GM12878 (cell line): ENCODE measurements around the gene RFX3. TPM values are rescaled to one million over a fixed set of nuclear protein-coding genes. Genes with fewer than 3 reads are reported as not detected.

Experiments
- HDAC2 ChIP-seq: fragments of 200-600 bp; sonication (generic); IDR thresholded peaks from 2 replicates; pipeline ENCODE4 v1.6.1; 2017
- RAD21 ChIP-seq: IDR thresholded peaks from 2 replicates; pipeline ENCODE4 v1.6.1; 2011; ENCODE audit warnings: mild to moderate bottlenecking, low read depth, low read length, moderate library complexity; ENCODE audit not compliant: insufficient read depth
- SMARCA5 ChIP-seq: fragments of 450-650 bp; IDR thresholded peaks from 2 replicates; pipeline ENCODE4 v1.6.1; 2017; ENCODE audit warnings: mild to moderate bottlenecking
- polyA plus RNA-seq, 11 experiments: library from polyadenylated mRNA; depleted of rRNA in 4 of 11; unstranded in 6 of 11; stranded (reverse) in 5 of 11; fragments of >200 nt; fragmentation: Nextera tagmentation in 4 of 11; fragmentation: Illumina TruSeq in 1 of 11; extraction: Ambion mirVana in 4 of 11; extraction: Trizol in 1 of 11; gene quantifications; 1 replicate in 1 of 11; 2 replicates in 10 of 11; pipeline versions ENCODE4 v1.2.1 to v1.2.3, GENCODE V29; 2011 to 2016; ENCODE audit warnings: inconsistent platforms in 2 of 11, missing spikeins in 2 of 11, low read depth in 1 of 11
- total RNA-seq, 4 experiments: library from RNA; depleted of rRNA in 3 of 4; stranded (reverse); fragments of >200 nt in 3 of 4; fragmentation: Illumina TruSeq in 1 of 4; extraction: Trizol in 1 of 4; gene quantifications; 2 replicates each; pipeline versions ENCODE4 v1.2.1 to v1.2.3, GENCODE V29; 2013 to 2021
- TF ChIP-seq, protein P1 (sequence below): IDR thresholded peaks from 2 replicates; pipeline ENCODE4 v1.6.1; 2012; ENCODE audit warnings: low read depth, low read length, improper control_type of control experiment
- TF ChIP-seq, protein P2 (sequence below), 3 experiments: IDR thresholded peaks in 2 of 3; conservative IDR thresholded peaks in 1 of 3; 2 replicates each; pipeline ENCODE4 v1.5.1; 2011; ENCODE audit warnings: low read depth in 3 of 3, low read length in 3 of 3, mild to moderate bottlenecking in 3 of 3, control low read depth in 2 of 3, moderate library complexity in 2 of 3, inconsistent platforms in 1 of 3, mixed read lengths in 1 of 3; ENCODE audit not compliant: control insufficient read depth in 2 of 3, insufficient read depth in 1 of 3; ENCODE audit errors: extremely low read depth in 1 of 3
- TF ChIP-seq, protein P3 (sequence below): IDR thresholded peaks from 2 replicates; pipeline ENCODE4 v1.6.1; 2012; ENCODE audit warnings: low read length, inconsistent platforms

RFX3 gene
- total and polyA plus RNA-seq, 10 of the 15 experiments (the other 5 are each of a cell fraction or from before 2014, with no cell fraction given) = 1.2 to 26.4 (median 6.7) TPM

DNA sequence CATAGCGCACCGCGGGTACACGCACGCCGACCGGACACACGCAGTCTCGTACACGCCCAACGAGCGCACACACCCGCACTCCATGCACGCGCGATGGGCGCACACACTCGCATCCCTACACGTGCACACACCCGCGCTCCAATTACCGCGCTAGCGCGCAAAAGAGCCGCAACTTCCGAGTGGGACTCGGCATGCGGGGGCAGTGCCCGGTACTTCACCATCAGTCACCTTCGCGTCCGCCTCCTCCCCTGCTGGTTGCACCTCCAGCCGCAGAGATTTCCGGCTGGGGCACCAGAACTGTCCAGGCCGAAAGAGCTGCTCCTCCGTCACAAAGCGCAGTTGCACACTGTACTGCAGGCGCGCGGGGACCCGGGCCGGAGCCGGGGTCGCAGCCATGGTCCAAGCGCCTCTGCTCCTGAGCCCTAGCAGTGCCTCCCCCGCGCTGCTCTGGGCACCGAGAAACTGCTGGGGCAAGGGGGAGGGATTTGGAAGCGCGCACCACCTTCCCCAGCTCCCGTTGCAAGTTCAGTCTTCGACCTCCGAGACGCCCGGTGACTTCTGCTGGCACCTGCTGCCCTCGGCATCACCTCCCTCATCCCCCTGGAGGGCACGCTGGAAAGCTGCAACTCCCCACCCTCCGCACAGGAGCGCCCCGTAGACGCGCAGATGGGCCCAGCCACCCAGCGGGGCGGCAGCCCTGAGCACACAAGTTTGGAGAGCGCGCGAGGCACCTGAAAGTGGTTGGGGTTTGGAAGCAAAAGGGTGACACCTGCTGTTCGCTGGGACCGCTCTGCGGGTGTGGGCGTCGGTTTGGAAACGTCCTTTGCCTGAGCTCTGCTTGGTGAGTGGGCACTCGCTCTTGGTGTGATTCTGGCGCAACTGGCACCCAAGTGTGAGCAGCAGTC, 344.5 kb downstream of the RFX3 start (continued):
- TF ChIP-seq, protein P1, sequence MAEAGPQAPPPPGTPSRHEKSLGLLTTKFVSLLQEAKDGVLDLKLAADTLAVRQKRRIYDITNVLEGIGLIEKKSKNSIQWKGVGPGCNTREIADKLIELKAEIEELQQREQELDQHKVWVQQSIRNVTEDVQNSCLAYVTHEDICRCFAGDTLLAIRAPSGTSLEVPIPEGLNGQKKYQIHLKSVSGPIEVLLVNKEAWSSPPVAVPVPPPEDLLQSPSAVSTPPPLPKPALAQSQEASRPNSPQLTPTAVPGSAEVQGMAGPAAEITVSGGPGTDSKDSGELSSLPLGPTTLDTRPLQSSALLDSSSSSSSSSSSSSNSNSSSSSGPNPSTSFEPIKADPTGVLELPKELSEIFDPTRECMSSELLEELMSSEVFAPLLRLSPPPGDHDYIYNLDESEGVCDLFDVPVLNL = no peak
- TF ChIP-seq HDAC2 (no peak), SMARCA5 (no peak), RAD21 (peak; percentile 50)
- TF ChIP-seq, protein P2, sequence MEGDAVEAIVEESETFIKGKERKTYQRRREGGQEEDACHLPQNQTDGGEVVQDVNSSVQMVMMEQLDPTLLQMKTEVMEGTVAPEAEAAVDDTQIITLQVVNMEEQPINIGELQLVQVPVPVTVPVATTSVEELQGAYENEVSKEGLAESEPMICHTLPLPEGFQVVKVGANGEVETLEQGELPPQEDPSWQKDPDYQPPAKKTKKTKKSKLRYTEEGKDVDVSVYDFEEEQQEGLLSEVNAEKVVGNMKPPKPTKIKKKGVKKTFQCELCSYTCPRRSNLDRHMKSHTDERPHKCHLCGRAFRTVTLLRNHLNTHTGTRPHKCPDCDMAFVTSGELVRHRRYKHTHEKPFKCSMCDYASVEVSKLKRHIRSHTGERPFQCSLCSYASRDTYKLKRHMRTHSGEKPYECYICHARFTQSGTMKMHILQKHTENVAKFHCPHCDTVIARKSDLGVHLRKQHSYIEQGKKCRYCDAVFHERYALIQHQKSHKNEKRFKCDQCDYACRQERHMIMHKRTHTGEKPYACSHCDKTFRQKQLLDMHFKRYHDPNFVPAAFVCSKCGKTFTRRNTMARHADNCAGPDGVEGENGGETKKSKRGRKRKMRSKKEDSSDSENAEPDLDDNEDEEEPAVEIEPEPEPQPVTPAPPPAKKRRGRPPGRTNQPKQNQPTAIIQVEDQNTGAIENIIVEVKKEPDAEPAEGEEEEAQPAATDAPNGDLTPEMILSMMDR (IDR thresholded peaks at IDR 0.05 in 2 of 3, conservative IDR thresholded peaks at IDR 0.05 in 1 of 3; ENCODE audit: control insufficient read depth in 2 of 3, extremely low read depth in 1 of 3, insufficient read depth in 1 of 3, low read depth in 3 of 3, low read length in 3 of 3) = peak; percentile 24 to 32 (median 30); a peak in 4 of 6 replicates
- TF ChIP-seq, protein P3, sequence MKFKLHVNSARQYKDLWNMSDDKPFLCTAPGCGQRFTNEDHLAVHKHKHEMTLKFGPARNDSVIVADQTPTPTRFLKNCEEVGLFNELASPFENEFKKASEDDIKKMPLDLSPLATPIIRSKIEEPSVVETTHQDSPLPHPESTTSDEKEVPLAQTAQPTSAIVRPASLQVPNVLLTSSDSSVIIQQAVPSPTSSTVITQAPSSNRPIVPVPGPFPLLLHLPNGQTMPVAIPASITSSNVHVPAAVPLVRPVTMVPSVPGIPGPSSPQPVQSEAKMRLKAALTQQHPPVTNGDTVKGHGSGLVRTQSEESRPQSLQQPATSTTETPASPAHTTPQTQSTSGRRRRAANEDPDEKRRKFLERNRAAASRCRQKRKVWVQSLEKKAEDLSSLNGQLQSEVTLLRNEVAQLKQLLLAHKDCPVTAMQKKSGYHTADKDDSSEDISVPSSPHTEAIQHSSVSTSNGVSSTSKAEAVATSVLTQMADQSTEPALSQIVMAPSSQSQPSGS = no peak
